Esophagus muscularis mucosa (tissue), 4 donors: ENCODE results near the gene GRID1.

ENCODE experiments used
- CTCF ChIP-seq, 3 experiments: fragments of 200-600 bp in 2 of 3; fragments of 450-650 bp in 1 of 3; sonication (generic) in 2 of 3; IDR thresholded peaks; one replicate each; pipeline ENCODE4 v1.5.1; 2017 to 2019; ENCODE audit warnings: antibody characterized with exemption in 3 of 3, mild to moderate bottlenecking in 2 of 3, moderate library complexity in 1 of 3
- EP300 ChIP-seq: sonication (generic); formaldehyde crosslinking; IDR thresholded peaks from one replicate; pipeline ENCODE4 v1.6.1; 2017; ENCODE audit warnings: antibody characterized with exemption
- POLR2A ChIP-seq: fragments of 450-650 bp; IDR thresholded peaks from one replicate; pipeline ENCODE4 v1.6.1; 2017; ENCODE audit warnings: antibody characterized with exemption, moderate library complexity, mild to moderate bottlenecking, low read depth
- POLR2AphosphoS5 ChIP-seq, 2 donors: sonication (generic); formaldehyde crosslinking; IDR thresholded peaks; one replicate each; pipeline ENCODE4 v1.6.1; 2017; ENCODE audit warnings: antibody characterized with exemption in 2 of 2

- TF ChIP-seq CTCF (IDR thresholded peaks at IDR 0.05) (no peak), POLR2A (no peak), EP300 (no peak), POLR2AphosphoS5 (IDR thresholded peaks at IDR 0.05) (no peak)
Observed at GRCh38 chr10:86415583-86415982, 49.0 kb upstream of the GRID1 start.
